ENCODE results near the gene PPP1R14D.

GRCh38 chr15:40873694-40874561 is 45.4 kb upstream of the PPP1R14D start, which contains the start of gene RHOV:
- TF ChIP-seq POLR2AphosphoS5 (IDR thresholded peaks at IDR 0.05; ENCODE audit: low read depth, low read length), result peak; percentile 85
- peak; percentile 42 to 59 (median 43); a peak in 5 of 6 replicates for TF ChIP-seq CTCF (IDR thresholded peaks at IDR 0.05 in 2 of 3, conservative IDR thresholded peaks at IDR 0.05 in 1 of 3; ENCODE audit: borderline replicate concordance in 1 of 3, insufficient read depth in 1 of 3, low read depth in 2 of 3, low read length in 2 of 3)
- TF ChIP-seq RAD21 (IDR thresholded peaks at IDR 0.05; ENCODE audit: low read depth), result peak; percentile 49
- TF ChIP-seq POLR2A (IDR thresholded peaks at IDR 0.05; ENCODE audit: borderline replicate concordance, extremely low read depth, insufficient read depth, insufficient read length), result peak; percentile 84
- TF ChIP-seq EZH2 (IDR thresholded peaks at IDR 0.05), result no peak
- TF ChIP-seq CEBPB (IDR thresholded peaks at IDR 0.05; ENCODE audit: low read depth), result no peak
- no peak for TF ChIP-seq YY1 (IDR thresholded peaks at IDR 0.05; ENCODE audit: extremely low read depth, insufficient replicate concordance, low read depth, low read length)
- TF ChIP-seq, protein P1, sequence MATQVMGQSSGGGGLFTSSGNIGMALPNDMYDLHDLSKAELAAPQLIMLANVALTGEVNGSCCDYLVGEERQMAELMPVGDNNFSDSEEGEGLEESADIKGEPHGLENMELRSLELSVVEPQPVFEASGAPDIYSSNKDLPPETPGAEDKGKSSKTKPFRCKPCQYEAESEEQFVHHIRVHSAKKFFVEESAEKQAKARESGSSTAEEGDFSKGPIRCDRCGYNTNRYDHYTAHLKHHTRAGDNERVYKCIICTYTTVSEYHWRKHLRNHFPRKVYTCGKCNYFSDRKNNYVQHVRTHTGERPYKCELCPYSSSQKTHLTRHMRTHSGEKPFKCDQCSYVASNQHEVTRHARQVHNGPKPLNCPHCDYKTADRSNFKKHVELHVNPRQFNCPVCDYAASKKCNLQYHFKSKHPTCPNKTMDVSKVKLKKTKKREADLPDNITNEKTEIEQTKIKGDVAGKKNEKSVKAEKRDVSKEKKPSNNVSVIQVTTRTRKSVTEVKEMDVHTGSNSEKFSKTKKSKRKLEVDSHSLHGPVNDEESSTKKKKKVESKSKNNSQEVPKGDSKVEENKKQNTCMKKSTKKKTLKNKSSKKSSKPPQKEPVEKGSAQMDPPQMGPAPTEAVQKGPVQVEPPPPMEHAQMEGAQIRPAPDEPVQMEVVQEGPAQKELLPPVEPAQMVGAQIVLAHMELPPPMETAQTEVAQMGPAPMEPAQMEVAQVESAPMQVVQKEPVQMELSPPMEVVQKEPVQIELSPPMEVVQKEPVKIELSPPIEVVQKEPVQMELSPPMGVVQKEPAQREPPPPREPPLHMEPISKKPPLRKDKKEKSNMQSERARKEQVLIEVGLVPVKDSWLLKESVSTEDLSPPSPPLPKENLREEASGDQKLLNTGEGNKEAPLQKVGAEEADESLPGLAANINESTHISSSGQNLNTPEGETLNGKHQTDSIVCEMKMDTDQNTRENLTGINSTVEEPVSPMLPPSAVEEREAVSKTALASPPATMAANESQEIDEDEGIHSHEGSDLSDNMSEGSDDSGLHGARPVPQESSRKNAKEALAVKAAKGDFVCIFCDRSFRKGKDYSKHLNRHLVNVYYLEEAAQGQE (IDR thresholded peaks at IDR 0.05; ENCODE audit: low read depth), result no peak
- TF ChIP-seq JUND (IDR thresholded peaks at IDR 0.05), result no peak
- TF ChIP-seq ATF3 (IDR thresholded peaks at IDR 0.05), result no peak
- no peak for TF ChIP-seq FOSL1 (IDR thresholded peaks at IDR 0.05; ENCODE audit: low read depth)

All from HCT116 (cell line).